ENCODE results near the gene COL1A1.

The COL1A1 gene

GRCh38 chr17:50167371-50167770 lies 34.1 kb downstream of the COL1A1 start:
- TF ChIP-seq TAF1 (IDR thresholded peaks at IDR 0.05; ENCODE audit: low read depth) (no peak), TCF12 (IDR thresholded peaks at IDR 0.05; ENCODE audit: low read depth) (no peak), TEAD4 (IDR thresholded peaks at IDR 0.05) (no peak), RAD21 (IDR thresholded peaks at IDR 0.05; ENCODE audit: low read depth) (no peak), REST (IDR thresholded peaks at IDR 0.05; ENCODE audit: low read depth) (no peak), YY1 (IDR thresholded peaks at IDR 0.05; ENCODE audit: low read depth) (no peak), NFIC (IDR thresholded peaks at IDR 0.05) (no peak), CREB1 (IDR thresholded peaks at IDR 0.05; ENCODE audit: low read depth) (no peak), EGR1 (IDR thresholded peaks at IDR 0.05) (no peak), ZBTB7A (IDR thresholded peaks at IDR 0.05; ENCODE audit: low read depth) (no peak), USF1 (IDR thresholded peaks at IDR 0.05) (no peak), MAX (IDR thresholded peaks at IDR 0.05) (no peak), FOXM1 (IDR thresholded peaks at IDR 0.05; ENCODE audit: borderline replicate concordance, low read depth) (no peak), EP300 (IDR thresholded peaks at IDR 0.05; ENCODE audit: borderline replicate concordance) (no peak), CEBPB (IDR thresholded peaks at IDR 0.05) (no peak)

GRCh38 chr17:50166518-50167181 lies 34.8 kb downstream of the COL1A1 start:
- no peak for TF ChIP-seq EP300 (IDR thresholded peaks at IDR 0.05; ENCODE audit: borderline replicate concordance)
- TF ChIP-seq TCF12 (IDR thresholded peaks at IDR 0.05; ENCODE audit: low read depth): no peak
- no peak for TF ChIP-seq USF1 (IDR thresholded peaks at IDR 0.05)
- no peak for TF ChIP-seq TAF1 (IDR thresholded peaks at IDR 0.05; ENCODE audit: low read depth)
- TF ChIP-seq FOXM1 (IDR thresholded peaks at IDR 0.05; ENCODE audit: borderline replicate concordance, low read depth): no peak
- TF ChIP-seq NFIC (IDR thresholded peaks at IDR 0.05): no peak
- no peak for TF ChIP-seq MAX (IDR thresholded peaks at IDR 0.05)
- no peak for TF ChIP-seq YY1 (IDR thresholded peaks at IDR 0.05; ENCODE audit: low read depth)
- no peak for TF ChIP-seq REST (IDR thresholded peaks at IDR 0.05; ENCODE audit: low read depth)
- TF ChIP-seq TEAD4 (IDR thresholded peaks at IDR 0.05): no peak
- TF ChIP-seq EGR1 (IDR thresholded peaks at IDR 0.05): no peak
- TF ChIP-seq RAD21 (IDR thresholded peaks at IDR 0.05; ENCODE audit: low read depth): no peak
- no peak for TF ChIP-seq CREB1 (IDR thresholded peaks at IDR 0.05; ENCODE audit: low read depth)

- no peak for TF ChIP-seq NFIC (IDR thresholded peaks at IDR 0.05)
- TF ChIP-seq CREB1 (IDR thresholded peaks at IDR 0.05; ENCODE audit: low read depth): no peak
- TF ChIP-seq TAF1 (IDR thresholded peaks at IDR 0.05; ENCODE audit: low read depth): no peak
- no peak for TF ChIP-seq FOXM1 (IDR thresholded peaks at IDR 0.05; ENCODE audit: borderline replicate concordance, low read depth)
- no peak for TF ChIP-seq YY1 (IDR thresholded peaks at IDR 0.05; ENCODE audit: low read depth)
- TF ChIP-seq REST (IDR thresholded peaks at IDR 0.05; ENCODE audit: low read depth): no peak
- TF ChIP-seq RAD21 (IDR thresholded peaks at IDR 0.05; ENCODE audit: low read depth): no peak
- TF ChIP-seq TEAD4 (IDR thresholded peaks at IDR 0.05): no peak
- no peak for TF ChIP-seq ZBTB7A (IDR thresholded peaks at IDR 0.05; ENCODE audit: low read depth)
Observed at GRCh38 chr17:50165867-50166517, 35.4 kb downstream of the COL1A1 start, which contains the start of gene SGCA. TSS of gene SGCA (plus strand) at chr17:50166005. CDS start at chr17:50166041, 36 bp downstream.

- TF ChIP-seq USF1 (IDR thresholded peaks at IDR 0.05) (no peak), MAX (IDR thresholded peaks at IDR 0.05) (no peak), YY1 (IDR thresholded peaks at IDR 0.05; ENCODE audit: low read depth) (no peak), TEAD4 (IDR thresholded peaks at IDR 0.05) (no peak), CEBPB (IDR thresholded peaks at IDR 0.05) (no peak), REST (IDR thresholded peaks at IDR 0.05; ENCODE audit: low read depth) (no peak), ZBTB7A (IDR thresholded peaks at IDR 0.05; ENCODE audit: low read depth) (no peak), CREB1 (IDR thresholded peaks at IDR 0.05; ENCODE audit: low read depth) (no peak), NFIC (IDR thresholded peaks at IDR 0.05) (no peak), RAD21 (IDR thresholded peaks at IDR 0.05; ENCODE audit: low read depth) (no peak)
Observed at GRCh38 chr17:50165466-50165865, 36.0 kb downstream of the COL1A1 start.
